Stimulated activated effector memory CD8-positive, alpha-beta T cell treated with anti-CD3 and anti-CD28 coated beads, Interleukin-12 subunit alpha, Interleukin-12 subunit beta, amount 100 ng/mL, for 72 hours (primary cell): ENCODE measurements around the gene UGT8.
"Not testable (repeated sequence)": the region's sequence is repeated elsewhere in the genome, so short reads cannot be mapped to it uniquely, and the experiment has no call there.

Experiments
- ATAC-seq: fragments of 150-1000 bp; cut with Tn5 transposase; 2 replicates; pipeline ENCODE4 v1.10.0; 2021
- DNase-seq, 2 donors: peaks; one replicate each; pipeline ENCODE4 v3.0.0; 2021 to 2022; ENCODE audit warnings: low spot score in 2 of 2
- H3K27ac Mint-ChIP-seq: one replicate; pipeline ENCODE4 v1.8.0; 2022; ENCODE audit warnings: mild to moderate bottlenecking, mixed read lengths
- H3K36me3 Mint-ChIP-seq: one replicate; pipeline ENCODE4 v1.8.0; 2022; ENCODE audit warnings: mild to moderate bottlenecking, mixed read lengths
- H3K4me1 Mint-ChIP-seq: one replicate; pipeline ENCODE4 v1.8.0; 2022; ENCODE audit warnings: mixed read lengths
- H3K4me3 Mint-ChIP-seq: one replicate; pipeline ENCODE4 v1.8.0; 2022; ENCODE audit warnings: mild to moderate bottlenecking, mixed read lengths
- H3K9me3 Mint-ChIP-seq: one replicate; pipeline ENCODE4 v1.8.0; 2022; ENCODE audit warnings: mixed read lengths

UGT8 gene

DNA sequence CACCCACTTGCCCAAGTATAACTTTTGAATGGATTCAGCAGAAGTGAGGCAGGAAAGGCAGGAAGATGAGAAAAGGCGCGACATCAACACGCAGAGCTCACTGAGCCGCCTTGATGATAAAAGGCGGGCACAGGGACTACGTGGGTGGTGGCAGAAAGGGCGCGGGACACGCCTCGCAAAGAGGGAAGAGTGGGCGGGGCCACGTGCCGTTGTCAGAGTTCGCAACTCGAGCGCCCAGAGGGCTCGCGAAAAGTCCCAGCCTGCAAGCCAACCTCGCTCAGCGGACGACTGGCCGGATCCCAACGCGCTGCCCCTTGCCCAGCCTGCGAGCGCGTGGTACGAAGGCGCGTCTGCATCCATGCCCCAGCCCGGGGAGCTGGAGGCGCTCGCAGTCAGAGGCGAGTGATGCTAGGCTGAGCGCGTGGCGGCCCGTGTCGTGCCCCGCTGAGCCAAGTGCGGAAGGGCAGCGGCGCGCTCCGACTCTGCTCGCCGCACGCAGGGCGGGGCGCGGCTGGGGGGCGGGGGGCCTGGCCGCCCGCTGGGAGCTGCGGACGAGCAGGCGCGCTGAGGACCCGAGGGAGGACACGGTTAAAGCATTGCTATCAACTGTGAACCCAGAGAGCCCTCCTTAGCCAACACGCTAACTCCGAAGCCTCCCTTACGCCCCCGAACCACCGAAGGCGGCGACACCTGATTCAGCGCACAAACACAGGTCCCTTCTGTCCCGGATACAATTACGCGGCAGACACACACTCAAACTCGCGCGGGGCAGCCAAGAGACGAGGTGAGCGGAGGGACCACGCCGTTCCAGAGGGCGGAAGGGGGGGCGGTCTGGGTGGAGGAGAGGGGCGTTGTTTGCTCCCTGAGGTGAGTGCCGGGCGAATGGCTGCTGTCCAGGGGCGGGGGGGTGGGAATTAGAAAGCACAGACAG, at the start of gene UGT8:
UGT8 (plus strand) TSS at position 617 of the 931 bp plus-strand sequence. CDS start 24,074 bp downstream, outside the sequence.
- ATAC-seq (peak; percentile 66), DNase-seq (no peak)
- Mint-ChIP-seq H3K9me3 (no peaks in the 10 kb centered on the region), H3K27ac (no peak within 1 kb of the TSS), H3K4me1 (peaks cover 13% of the 10 kb centered on the region), H3K36me3 (no peaks in the 10 kb centered on the region), H3K4me3 (peak within 1 kb of the TSS; percentile 66)

GRCh38 chr4:114549638-114550037, 49.0 kb upstream of the UGT8 start:
- no peaks in the 10 kb centered on the region for H3K4me1 Mint-ChIP-seq
- no peak for DNase-seq
- no peak overlapping the region for H3K4me3 Mint-ChIP-seq
- H3K36me3 Mint-ChIP-seq: no peaks in the 10 kb centered on the region
- no peak for ATAC-seq
- H3K27ac Mint-ChIP-seq: no peak overlapping the region
- H3K9me3 Mint-ChIP-seq: peaks cover 5% of the 10 kb centered on the region

DNA sequence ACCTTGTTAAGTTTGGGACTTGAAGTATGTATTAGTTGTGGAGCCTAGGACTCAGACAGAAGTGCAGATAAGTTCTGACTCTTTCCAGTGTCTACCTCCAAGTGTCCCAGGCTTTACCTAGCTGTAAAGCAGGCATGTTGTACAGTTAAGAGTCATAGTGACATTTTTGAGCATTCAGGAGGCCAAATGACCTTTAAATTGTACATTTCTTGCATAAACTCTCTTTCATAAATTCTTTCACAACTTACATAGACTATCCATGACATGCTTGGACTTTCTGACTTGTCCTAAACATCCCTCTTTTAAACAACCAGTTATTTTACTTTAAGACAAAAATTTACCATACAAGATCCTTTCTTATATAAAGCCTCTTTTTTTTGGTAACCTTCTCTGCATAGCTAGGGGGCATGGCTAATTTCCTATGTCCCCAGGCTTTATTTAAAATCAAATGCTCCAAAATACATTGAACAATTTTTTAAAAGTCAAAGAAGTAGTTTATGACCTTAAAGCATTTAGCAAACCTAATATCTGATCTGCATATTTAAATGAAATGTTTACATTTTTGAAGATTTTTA, 40.1 kb upstream of the UGT8 start:
- Mint-ChIP-seq H3K9me3 (peaks cover 4% of the 10 kb centered on the region), H3K4me1 (no peaks in the 10 kb centered on the region)
- DNase-seq: no peak

DNA sequence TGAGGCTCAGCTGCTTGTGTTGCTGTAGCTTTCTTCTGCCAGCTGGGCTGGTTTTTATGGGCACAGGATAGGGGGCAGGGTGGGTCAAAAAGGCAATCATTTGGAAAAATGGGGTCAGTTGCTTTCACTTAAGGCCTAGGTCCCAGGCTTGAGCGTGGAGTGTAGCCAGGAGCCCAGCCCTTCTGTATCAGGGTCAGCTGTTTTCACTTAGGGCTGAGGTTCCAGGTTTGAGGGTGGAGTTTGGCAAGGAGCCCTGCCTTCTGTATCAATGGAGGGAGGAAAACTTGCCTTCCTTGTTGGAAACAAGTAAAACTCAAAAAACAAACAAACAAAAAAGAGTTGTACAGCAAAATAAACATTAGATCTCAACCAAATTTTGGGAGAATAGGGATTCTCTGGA, 37.0 kb upstream of the UGT8 start:
- ATAC-seq: no peak
- no peak for DNase-seq
- no peak overlapping the region for H3K27ac Mint-ChIP-seq
- no peak overlapping the region for H3K4me3 Mint-ChIP-seq
- no peaks in the 10 kb centered on the region for H3K36me3 Mint-ChIP-seq
- no peaks in the 10 kb centered on the region for H3K4me1 Mint-ChIP-seq
- peaks cover 2% of the 10 kb centered on the region for H3K9me3 Mint-ChIP-seq

More for the DNA sequence above, 40.1 kb upstream of the UGT8 start:
- Mint-ChIP-seq H3K4me3 (no peak overlapping the region), H3K36me3 (no peaks in the 10 kb centered on the region), H3K27ac (no peak overlapping the region)
- ATAC-seq: no peak

- no peaks in the 10 kb centered on the region for H3K4me1 Mint-ChIP-seq
- H3K36me3 Mint-ChIP-seq: no peaks in the 10 kb centered on the region
- DNase-seq: no peak
- H3K9me3 Mint-ChIP-seq: peaks cover 2% of the 10 kb centered on the region
- H3K27ac Mint-ChIP-seq: no peak overlapping the region
- no peak overlapping the region for H3K4me3 Mint-ChIP-seq
- no peak for ATAC-seq
These were observed 36.3 kb upstream of the UGT8 start for GRCh38 chr4:114562176-114562904.

DNA sequence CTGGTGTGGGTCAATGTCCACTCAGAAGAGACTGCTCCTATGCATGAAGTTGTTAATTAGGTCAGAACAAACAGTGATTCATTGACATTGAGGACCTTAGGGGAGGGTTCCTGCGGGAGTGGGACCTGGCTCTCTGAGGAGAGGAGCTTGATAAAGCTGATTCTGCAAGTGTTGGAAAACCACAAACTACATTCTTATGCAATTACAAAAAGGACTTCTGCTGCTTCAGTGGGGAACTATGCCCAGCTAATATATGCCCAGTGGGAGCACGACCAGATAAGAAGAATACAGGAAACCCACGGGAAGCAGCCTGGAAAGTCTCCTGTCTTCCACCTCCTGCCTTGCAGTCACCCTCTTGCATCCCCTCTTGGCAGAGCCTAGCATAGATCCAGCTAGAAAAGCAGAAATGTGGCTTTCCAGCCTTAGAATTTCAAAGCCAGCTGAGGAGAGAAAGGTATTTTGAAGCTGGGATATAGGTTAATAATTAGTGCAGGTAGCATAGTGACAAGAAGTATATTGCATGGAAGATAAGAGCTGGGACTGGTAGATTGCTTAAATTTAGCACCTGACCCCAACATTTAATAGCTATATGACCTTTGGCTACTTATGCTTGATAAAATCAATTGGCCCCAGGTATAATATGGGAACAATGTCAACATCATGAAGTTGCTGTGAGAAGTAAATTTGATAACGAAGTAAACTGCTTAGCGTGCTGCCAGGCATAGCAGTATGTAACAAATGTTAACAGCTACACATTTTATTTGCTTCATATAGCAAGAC, 34.9 kb upstream of the UGT8 start:
- Mint-ChIP-seq H3K4me3 (no peak overlapping the region), H3K4me1 (no peaks in the 10 kb centered on the region), H3K36me3 (no peaks in the 10 kb centered on the region), H3K9me3 (peaks cover 2% of the 10 kb centered on the region), H3K27ac (no peak overlapping the region)
- ATAC-seq (no peak), DNase-seq (no peak)

DNA sequence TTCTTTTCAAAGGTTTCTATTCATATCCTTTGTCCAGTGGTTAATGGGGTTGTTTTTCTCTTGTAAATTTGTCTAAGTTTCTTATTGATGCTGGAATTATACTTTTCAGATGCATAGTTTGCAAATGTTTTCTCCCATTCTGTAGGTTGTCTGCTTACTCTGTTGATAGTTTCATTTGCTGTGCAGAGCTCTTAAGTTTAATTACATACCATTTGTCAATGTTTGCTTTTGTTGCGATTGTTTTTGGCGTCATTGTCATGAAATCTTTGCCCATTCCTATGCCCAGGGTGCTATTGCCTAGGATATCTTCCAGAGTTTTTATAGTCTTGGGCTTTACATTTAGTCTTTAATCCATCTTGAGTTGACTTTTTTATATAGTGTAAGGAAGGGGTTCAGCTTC, 21.2 kb upstream of the UGT8 start:
- Mint-ChIP-seq H3K36me3 (no peaks in the 10 kb centered on the region), H3K27ac (no peak overlapping the region), H3K4me3 (no peak overlapping the region), H3K9me3 (peaks cover 11% of the 10 kb centered on the region), H3K4me1 (no peaks in the 10 kb centered on the region)
- no peak for DNase-seq
- no peak for ATAC-seq

DNA sequence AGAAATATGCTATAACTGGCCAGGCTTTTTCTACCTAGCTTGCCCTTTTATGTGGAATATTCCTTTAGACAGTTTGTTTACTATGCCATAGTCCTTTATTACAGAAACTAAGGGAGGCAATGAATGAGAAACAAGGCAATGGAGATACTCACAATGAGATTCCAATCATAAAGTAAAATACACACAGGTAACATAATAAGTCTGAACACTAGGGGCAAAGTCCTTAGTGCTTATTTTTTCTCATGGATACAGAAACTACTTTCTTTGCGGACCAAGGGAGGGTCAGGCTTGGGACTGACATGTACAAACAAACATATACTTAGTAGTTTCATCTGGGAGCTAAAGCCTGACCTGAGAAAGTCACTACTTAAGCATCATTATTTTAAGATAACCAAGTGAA, 16.0 kb upstream of the UGT8 start:
- Mint-ChIP-seq H3K4me1 (no peaks in the 10 kb centered on the region), H3K9me3 (peaks cover 8% of the 10 kb centered on the region), H3K36me3 (no peaks in the 10 kb centered on the region), H3K4me3 (no peak overlapping the region), H3K27ac (no peak overlapping the region)
- ATAC-seq (no peak), DNase-seq (no peak)

GRCh38 chr4:114588305-114588704, 10.3 kb upstream of the UGT8 start:
- H3K4me1 Mint-ChIP-seq: no peaks in the 10 kb centered on the region
- DNase-seq (no peak), ATAC-seq (no peak)
- H3K27ac Mint-ChIP-seq: no peak overlapping the region
- H3K36me3 Mint-ChIP-seq: no peaks in the 10 kb centered on the region
- H3K9me3 Mint-ChIP-seq: no peaks in the 10 kb centered on the region
- no peak overlapping the region for H3K4me3 Mint-ChIP-seq

- not testable (repeated sequence) for H3K4me3 Mint-ChIP-seq, H3K36me3 Mint-ChIP-seq, DNase-seq, H3K9me3 Mint-ChIP-seq, H3K4me1 Mint-ChIP-seq, H3K27ac Mint-ChIP-seq
- ATAC-seq: peak; percentile 76
These were observed 8.2 kb upstream of the UGT8 start for GRCh38 chr4:114590360-114590759.

DNA sequence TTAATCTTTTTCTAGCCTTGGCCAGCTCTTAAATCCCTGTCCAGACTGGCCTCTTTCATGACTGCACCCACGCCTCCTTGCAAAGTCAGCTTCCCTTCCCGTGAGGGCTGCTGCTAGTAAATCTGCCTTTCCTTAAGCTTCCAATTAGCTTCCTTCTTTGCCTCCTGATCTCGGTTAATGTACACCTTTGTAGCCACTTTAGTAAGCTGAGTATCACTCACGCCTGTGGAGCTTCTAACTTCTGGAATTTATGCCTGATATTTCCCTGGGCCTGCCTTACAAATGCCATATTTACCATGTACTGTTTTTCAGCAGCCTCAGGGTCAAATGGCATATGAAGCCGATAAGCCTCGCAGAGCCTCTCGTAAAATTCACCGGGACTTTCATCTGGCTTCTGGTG, 5.1 kb upstream of the UGT8 start:
- H3K4me3 Mint-ChIP-seq: no peak overlapping the region
- ATAC-seq (no peak), DNase-seq (no peak)
- H3K36me3 Mint-ChIP-seq: no peaks in the 10 kb centered on the region
- no peak overlapping the region for H3K27ac Mint-ChIP-seq
- H3K4me1 Mint-ChIP-seq: peaks cover 5% of the 10 kb centered on the region
- H3K9me3 Mint-ChIP-seq: no peaks in the 10 kb centered on the region

- H3K9me3 Mint-ChIP-seq: no peaks in the 10 kb centered on the region
- no peaks in the 10 kb centered on the region for H3K36me3 Mint-ChIP-seq
- H3K4me3 Mint-ChIP-seq: no peak overlapping the region
- H3K27ac Mint-ChIP-seq: no peak overlapping the region
- peaks cover 13% of the 10 kb centered on the region for H3K4me1 Mint-ChIP-seq
- DNase-seq (no peak), ATAC-seq (no peak)
These were observed 3.4 kb upstream of the UGT8 start for GRCh38 chr4:114595207-114595606.

GRCh38 chr4:114595921-114596320, 2.7 kb upstream of the UGT8 start:
- ATAC-seq (no peak), DNase-seq (no peak)
- Mint-ChIP-seq H3K4me3 (no peak overlapping the region), H3K9me3 (no peaks in the 10 kb centered on the region), H3K27ac (no peak overlapping the region), H3K36me3 (no peaks in the 10 kb centered on the region), H3K4me1 (peaks cover 13% of the 10 kb centered on the region)

DNA sequence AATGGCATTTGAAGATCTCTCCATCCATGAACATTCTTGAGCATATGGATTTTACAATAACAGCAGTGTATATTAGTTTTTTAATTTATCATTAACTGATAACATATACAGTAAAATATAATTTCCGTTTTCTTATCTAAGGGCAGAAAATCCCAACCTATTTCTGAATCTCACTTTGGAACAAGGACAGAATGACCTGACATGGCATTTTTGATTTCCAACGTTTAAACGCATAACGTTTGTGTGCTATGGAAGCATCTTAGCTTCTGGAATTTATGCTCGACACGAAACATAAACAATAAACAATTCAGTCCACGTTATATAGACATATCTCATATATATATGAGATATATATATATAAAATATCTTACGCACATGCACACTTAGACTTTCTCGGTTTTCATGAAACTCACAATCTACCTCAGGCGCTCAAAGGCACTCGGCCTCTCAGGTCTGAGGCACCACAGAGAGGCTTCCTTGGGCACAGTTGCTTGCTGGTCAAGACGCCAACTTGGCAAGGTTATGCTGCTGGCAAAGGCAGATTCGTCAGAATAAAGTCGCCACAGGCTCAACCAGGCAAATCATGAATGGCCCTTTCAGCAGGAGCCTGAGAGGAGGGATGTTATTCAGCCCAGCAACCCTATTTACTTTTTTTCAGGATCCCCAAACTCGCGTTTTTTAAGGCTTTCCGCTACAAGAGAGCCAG, 1.0 kb upstream of the UGT8 start:
- ATAC-seq: no peak
- H3K9me3 Mint-ChIP-seq: no peaks in the 10 kb centered on the region
- DNase-seq: no peak
- no peak overlapping the region for H3K27ac Mint-ChIP-seq
- peaks cover 13% of the 10 kb centered on the region for H3K4me1 Mint-ChIP-seq
- peak overlapping the region; percentile 66 for H3K4me3 Mint-ChIP-seq
- no peaks in the 10 kb centered on the region for H3K36me3 Mint-ChIP-seq
